SJCRH30 (cell line): ENCODE data around the gene METAP1D. TPM values are rescaled to one million over a fixed set of nuclear protein-coding genes. Genes with fewer than 3 reads are reported as not detected.
"Not testable (repeated sequence)": the region's sequence is repeated elsewhere in the genome, so short reads cannot be mapped to it uniquely, and the experiment has no call there.

Source experiments
- DNase-seq, 2 experiments: peaks; one replicate each; pipeline ENCODE4 v3.0.0-alpha.2; 2015 to 2020
- H3K27ac ChIP-seq: fragments of 250-450 bp; sonication (Bioruptor Pico); 2 replicates; pipeline ENCODE4 v1.5.1; 2020; ENCODE audit warnings: mild to moderate bottlenecking, moderate library complexity
- H3K27me3 ChIP-seq: fragments of 250-450 bp; sonication (Bioruptor Pico); 2 replicates; pipeline ENCODE4 v1.5.1; 2020; ENCODE audit warnings: mild to moderate bottlenecking, moderate library complexity
- H3K36me3 ChIP-seq: fragments of 250-450 bp; sonication (Bioruptor Pico); 2 replicates; pipeline ENCODE4 v1.5.1; 2020; ENCODE audit warnings: mild to moderate bottlenecking, moderate library complexity
- H3K4me1 ChIP-seq: fragments of 250-450 bp; sonication (Bioruptor Pico); 2 replicates; pipeline ENCODE4 v1.5.1; 2020; ENCODE audit warnings: mild to moderate bottlenecking, moderate library complexity
- H3K4me3 ChIP-seq: fragments of 250-450 bp; sonication (Bioruptor Pico); 2 replicates; pipeline ENCODE4 v1.5.1; 2020; ENCODE audit warnings: mild to moderate bottlenecking, moderate library complexity
- H3K9me3 ChIP-seq: fragments of 250-450 bp; sonication (Bioruptor Pico); replicated peaks from 2 replicates; pipeline ENCODE4 v1.5.1; 2020; ENCODE audit warnings: mild to moderate bottlenecking, moderate library complexity
- total RNA-seq: library from RNA; depleted of rRNA; stranded (reverse); fragments of >200 nt; shearing (Covaris generic); gene quantifications from 2 replicates; pipeline ENCODE4 v1.2.3, GENCODE V29; 2014

Gene METAP1D
- total RNA-seq, 1 experiment from 2014 or later = 6.0 TPM

GRCh38 chr2:172048508-172049503, 49.1 kb downstream of the METAP1D start:
- Histone ChIP-seq H3K36me3 (no peaks in the 10 kb centered on the region), H3K9me3 (no peaks in the 10 kb centered on the region), H3K27ac (no peak overlapping the region), H3K4me1 (peaks cover 7% of the 10 kb centered on the region), H3K27me3 (no peaks in the 10 kb centered on the region), H3K4me3 (no peak overlapping the region)
- no peak for DNase-seq

GRCh38 chr2:172049567-172050120, 49.9 kb downstream of the METAP1D start:
- no peak overlapping the region for H3K27ac ChIP-seq
- no peaks in the 10 kb centered on the region for H3K36me3 ChIP-seq
- no peak for DNase-seq
- H3K27me3 ChIP-seq = no peaks in the 10 kb centered on the region
- H3K9me3 ChIP-seq = no peaks in the 10 kb centered on the region
- no peak overlapping the region for H3K4me3 ChIP-seq
- H3K4me1 ChIP-seq = peaks cover 7% of the 10 kb centered on the region

- peaks cover 7% of the 10 kb centered on the region for H3K4me1 ChIP-seq
- no peaks in the 10 kb centered on the region for H3K9me3 ChIP-seq
- H3K36me3 ChIP-seq = no peaks in the 10 kb centered on the region
- no peak overlapping the region for H3K27ac ChIP-seq
- DNase-seq = no peak
- H3K4me3 ChIP-seq = no peak overlapping the region
- no peaks in the 10 kb centered on the region for H3K27me3 ChIP-seq
Observed at GRCh38 chr2:172050479-172051125, 50.8 kb downstream of the METAP1D start.

- Histone ChIP-seq H3K27me3 (no peaks in the 10 kb centered on the region), H3K9me3 (no peaks in the 10 kb centered on the region), H3K4me3 (peak overlapping the region; percentile 8; the same call in 1 of the 2 replicates), H3K36me3 (no peaks in the 10 kb centered on the region), H3K4me1 (peaks cover 7% of the 10 kb centered on the region), H3K27ac (peak overlapping the region; percentile 27)
- peak; percentile 46 to 70 for DNase-seq
Observed at GRCh38 chr2:172052000-172052983, 52.5 kb downstream of the METAP1D start.

- DNase-seq = no peak
- H3K27me3 ChIP-seq = no peaks in the 10 kb centered on the region
Observed at GRCh38 chr2:172053486-172053885, 53.7 kb downstream of the METAP1D start.

GRCh38 chr2:172056293-172056692, 56.5 kb downstream of the METAP1D start:
- no peaks in the 10 kb centered on the region for H3K36me3 ChIP-seq
- H3K27me3 ChIP-seq = no peaks in the 10 kb centered on the region
- no peaks in the 10 kb centered on the region for H3K9me3 ChIP-seq
- no peak overlapping the region for H3K4me3 ChIP-seq
- DNase-seq = no peak
- H3K27ac ChIP-seq = no peak overlapping the region
- H3K4me1 ChIP-seq = peaks cover 7% of the 10 kb centered on the region

More at GRCh38 chr2:172053486-172053885, 53.7 kb downstream of the METAP1D start:
- H3K4me3 ChIP-seq = no peak overlapping the region
- peaks cover 7% of the 10 kb centered on the region for H3K4me1 ChIP-seq
- no peak overlapping the region for H3K27ac ChIP-seq
- H3K36me3 ChIP-seq = no peaks in the 10 kb centered on the region
- H3K9me3 ChIP-seq = no peaks in the 10 kb centered on the region

GRCh38 chr2:172058660-172059059, 58.9 kb downstream of the METAP1D start:
- H3K4me3 ChIP-seq = no peak overlapping the region
- H3K9me3 ChIP-seq = no peaks in the 10 kb centered on the region
- H3K36me3 ChIP-seq = no peaks in the 10 kb centered on the region
- no peaks in the 10 kb centered on the region for H3K4me1 ChIP-seq
- H3K27ac ChIP-seq = no peak overlapping the region
- DNase-seq = no peak
- no peaks in the 10 kb centered on the region for H3K27me3 ChIP-seq

GRCh38 chr2:172060118-172060517, 60.4 kb downstream of the METAP1D start:
- not testable (repeated sequence) for H3K36me3 ChIP-seq, H3K4me3 ChIP-seq, H3K27ac ChIP-seq, H3K4me1 ChIP-seq, H3K27me3 ChIP-seq, H3K9me3 ChIP-seq, DNase-seq

GRCh38 chr2:172062402-172063004, 62.8 kb downstream of the METAP1D start:
- H3K27ac ChIP-seq = no peak overlapping the region
- H3K4me3 ChIP-seq = no peak overlapping the region
- no peaks in the 10 kb centered on the region for H3K36me3 ChIP-seq
- H3K9me3 ChIP-seq = no peaks in the 10 kb centered on the region
- no peaks in the 10 kb centered on the region for H3K4me1 ChIP-seq
- no peaks in the 10 kb centered on the region for H3K27me3 ChIP-seq
- no peak for DNase-seq

- H3K4me1 ChIP-seq = no peaks in the 10 kb centered on the region
- H3K4me3 ChIP-seq = no peak overlapping the region
- H3K27ac ChIP-seq = no peak overlapping the region
- no peaks in the 10 kb centered on the region for H3K36me3 ChIP-seq
- no peak for DNase-seq
- H3K9me3 ChIP-seq = no peaks in the 10 kb centered on the region
- no peaks in the 10 kb centered on the region for H3K27me3 ChIP-seq
Observed at GRCh38 chr2:172063446-172063845, 63.7 kb downstream of the METAP1D start.

- Histone ChIP-seq H3K27ac (no peak overlapping the region), H3K9me3 (no peaks in the 10 kb centered on the region), H3K4me3 (no peak overlapping the region), H3K4me1 (no peaks in the 10 kb centered on the region), H3K27me3 (no peaks in the 10 kb centered on the region), H3K36me3 (no peaks in the 10 kb centered on the region)
- no peak for DNase-seq
Observed at GRCh38 chr2:172065111-172065510, 65.4 kb downstream of the METAP1D start.

- Histone ChIP-seq H3K9me3 (no peaks in the 10 kb centered on the region), H3K4me3 (no peak overlapping the region), H3K27ac (no peak overlapping the region), H3K36me3 (no peaks in the 10 kb centered on the region), H3K4me1 (no peaks in the 10 kb centered on the region), H3K27me3 (no peaks in the 10 kb centered on the region)
- DNase-seq = no peak
Observed at GRCh38 chr2:172066394-172066886, 66.7 kb downstream of the METAP1D start.

GRCh38 chr2:172067905-172068304, 68.2 kb downstream of the METAP1D start:
- not testable (repeated sequence) for DNase-seq, H3K27ac ChIP-seq, H3K4me1 ChIP-seq, H3K4me3 ChIP-seq, H3K27me3 ChIP-seq, H3K36me3 ChIP-seq, H3K9me3 ChIP-seq

GRCh38 chr2:172070936-172071335, 71.2 kb downstream of the METAP1D start:
- DNase-seq = no peak
- Histone ChIP-seq H3K4me3 (no peak overlapping the region), H3K27ac (no peak overlapping the region), H3K9me3 (no peaks in the 10 kb centered on the region), H3K4me1 (no peaks in the 10 kb centered on the region), H3K27me3 (no peaks in the 10 kb centered on the region), H3K36me3 (no peaks in the 10 kb centered on the region)
